Measurements from ENCODE around the gene HOXA13.

Gene HOXA13

GRCh38 chr7:27199849-27200760 is at the start of gene HOXA13:
TSS of gene HOXA13 (minus strand) at chr7:27200091. CDS start at chr7:27200077, 14 bp downstream.
- no peak for DNase-seq (ENCODE audit: low read depth)

- DNase-seq (ENCODE audit: low read depth) = no peak
Observed at GRCh38 chr7:27248911-27249723, 49.2 kb upstream of the HOXA13 start.

- no peak for DNase-seq (ENCODE audit: low read depth)
Observed at GRCh38 chr7:27248427-27248806, 48.5 kb upstream of the HOXA13 start.

- DNase-seq (ENCODE audit: low read depth) = no peak
Observed at GRCh38 chr7:27247452-27248426, 47.8 kb upstream of the HOXA13 start.

GRCh38 chr7:27247000-27247399 is 47.1 kb upstream of the HOXA13 start:
- no peak for DNase-seq (ENCODE audit: low read depth)

- DNase-seq (ENCODE audit: low read depth) = no peak
Observed at GRCh38 chr7:27245798-27246691, 46.2 kb upstream of the HOXA13 start.

GRCh38 chr7:27245124-27245797 is 45.4 kb upstream of the HOXA13 start:
- DNase-seq (ENCODE audit: low read depth) = no peak

- DNase-seq (ENCODE audit: low read depth) = no peak
Observed at GRCh38 chr7:27244488-27245123, 44.7 kb upstream of the HOXA13 start.

- DNase-seq (ENCODE audit: low read depth) = no peak
Observed at GRCh38 chr7:27243340-27244163, 43.7 kb upstream of the HOXA13 start.

- no peak for DNase-seq (ENCODE audit: low read depth)
Observed at GRCh38 chr7:27242555-27243339, 42.9 kb upstream of the HOXA13 start, which contains the start of gene EVX1. TSS of gene EVX1 (plus strand) at chr7:27242802. CDS start at chr7:27243031, 229 bp downstream.

- DNase-seq (ENCODE audit: low read depth) = no peak
Observed at GRCh38 chr7:27242154-27242553, 42.3 kb upstream of the HOXA13 start.

GRCh38 chr7:27241189-27242056 is 41.5 kb upstream of the HOXA13 start:
- no peak for DNase-seq (ENCODE audit: low read depth)

GRCh38 chr7:27240015-27240731 is 40.3 kb upstream of the HOXA13 start:
- DNase-seq (ENCODE audit: low read depth) = no peak

- no peak for DNase-seq (ENCODE audit: low read depth)
Observed at GRCh38 chr7:27239387-27240014, 39.6 kb upstream of the HOXA13 start.

- no peak for DNase-seq (ENCODE audit: low read depth)
Observed at GRCh38 chr7:27238979-27239386, 39.1 kb upstream of the HOXA13 start.
